Measurements from ENCODE around the gene MAP3K10.

DNA sequence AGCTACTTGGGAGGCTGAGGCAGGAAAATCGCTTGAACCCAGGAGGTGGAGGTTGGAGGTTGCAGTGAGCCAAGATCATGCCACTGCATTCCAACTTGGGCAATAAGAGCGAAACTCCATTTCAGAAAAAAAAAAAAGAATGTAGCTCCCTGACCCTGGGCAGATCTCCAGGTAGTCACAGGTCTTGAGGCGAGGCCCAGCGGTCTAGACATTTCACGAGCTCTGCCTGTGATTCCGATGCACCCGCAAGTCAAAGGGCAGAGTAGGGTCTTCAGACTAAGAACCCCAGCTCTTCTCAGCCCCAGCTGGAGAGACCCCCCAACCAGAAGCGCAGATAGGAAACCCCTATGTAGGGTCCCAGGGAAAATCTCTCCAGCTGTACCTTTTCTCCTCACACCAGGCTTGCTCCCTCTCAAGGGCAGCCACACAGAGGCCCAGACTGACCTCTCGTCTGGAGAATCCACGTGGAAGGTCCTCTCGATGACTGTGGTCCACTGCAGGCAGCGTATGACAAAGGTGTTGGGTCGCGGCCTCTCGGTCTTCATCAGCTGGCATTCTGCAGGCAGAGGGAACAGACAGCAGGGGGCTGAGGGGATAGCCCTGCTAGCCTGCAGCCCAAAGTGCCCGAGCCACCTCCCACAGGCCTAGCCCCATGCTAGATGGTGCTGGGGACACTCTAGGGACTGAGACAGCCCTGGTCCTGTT lies 63.6 kb downstream of the MAP3K10 start:
- TF ChIP-seq, protein P1, sequence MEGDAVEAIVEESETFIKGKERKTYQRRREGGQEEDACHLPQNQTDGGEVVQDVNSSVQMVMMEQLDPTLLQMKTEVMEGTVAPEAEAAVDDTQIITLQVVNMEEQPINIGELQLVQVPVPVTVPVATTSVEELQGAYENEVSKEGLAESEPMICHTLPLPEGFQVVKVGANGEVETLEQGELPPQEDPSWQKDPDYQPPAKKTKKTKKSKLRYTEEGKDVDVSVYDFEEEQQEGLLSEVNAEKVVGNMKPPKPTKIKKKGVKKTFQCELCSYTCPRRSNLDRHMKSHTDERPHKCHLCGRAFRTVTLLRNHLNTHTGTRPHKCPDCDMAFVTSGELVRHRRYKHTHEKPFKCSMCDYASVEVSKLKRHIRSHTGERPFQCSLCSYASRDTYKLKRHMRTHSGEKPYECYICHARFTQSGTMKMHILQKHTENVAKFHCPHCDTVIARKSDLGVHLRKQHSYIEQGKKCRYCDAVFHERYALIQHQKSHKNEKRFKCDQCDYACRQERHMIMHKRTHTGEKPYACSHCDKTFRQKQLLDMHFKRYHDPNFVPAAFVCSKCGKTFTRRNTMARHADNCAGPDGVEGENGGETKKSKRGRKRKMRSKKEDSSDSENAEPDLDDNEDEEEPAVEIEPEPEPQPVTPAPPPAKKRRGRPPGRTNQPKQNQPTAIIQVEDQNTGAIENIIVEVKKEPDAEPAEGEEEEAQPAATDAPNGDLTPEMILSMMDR (IDR thresholded peaks at IDR 0.05), result no peak
- TF ChIP-seq POLR2A (IDR thresholded peaks at IDR 0.05), result no peak
